Measurements from ENCODE around the gene TPH1.

DNA sequence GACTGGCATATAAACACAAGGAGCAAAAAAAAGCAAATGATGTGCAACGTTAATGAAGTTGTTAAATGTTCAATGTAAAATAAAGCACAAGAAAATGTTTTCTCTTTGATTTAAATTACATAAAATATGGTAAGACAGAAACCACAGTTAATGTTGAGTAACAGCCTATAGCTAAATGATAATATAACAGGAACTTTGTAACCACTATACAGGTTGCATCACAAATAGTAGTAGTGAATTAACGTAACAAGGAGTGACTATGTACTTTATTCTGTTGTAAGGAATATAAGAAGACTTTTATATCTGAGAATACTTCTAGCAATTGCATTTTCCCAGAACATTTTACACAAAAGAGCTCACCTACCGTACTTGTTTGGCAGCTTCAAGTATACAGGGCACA, 42.9 kb upstream of the TPH1 start:
- TF ChIP-seq, protein P1, sequence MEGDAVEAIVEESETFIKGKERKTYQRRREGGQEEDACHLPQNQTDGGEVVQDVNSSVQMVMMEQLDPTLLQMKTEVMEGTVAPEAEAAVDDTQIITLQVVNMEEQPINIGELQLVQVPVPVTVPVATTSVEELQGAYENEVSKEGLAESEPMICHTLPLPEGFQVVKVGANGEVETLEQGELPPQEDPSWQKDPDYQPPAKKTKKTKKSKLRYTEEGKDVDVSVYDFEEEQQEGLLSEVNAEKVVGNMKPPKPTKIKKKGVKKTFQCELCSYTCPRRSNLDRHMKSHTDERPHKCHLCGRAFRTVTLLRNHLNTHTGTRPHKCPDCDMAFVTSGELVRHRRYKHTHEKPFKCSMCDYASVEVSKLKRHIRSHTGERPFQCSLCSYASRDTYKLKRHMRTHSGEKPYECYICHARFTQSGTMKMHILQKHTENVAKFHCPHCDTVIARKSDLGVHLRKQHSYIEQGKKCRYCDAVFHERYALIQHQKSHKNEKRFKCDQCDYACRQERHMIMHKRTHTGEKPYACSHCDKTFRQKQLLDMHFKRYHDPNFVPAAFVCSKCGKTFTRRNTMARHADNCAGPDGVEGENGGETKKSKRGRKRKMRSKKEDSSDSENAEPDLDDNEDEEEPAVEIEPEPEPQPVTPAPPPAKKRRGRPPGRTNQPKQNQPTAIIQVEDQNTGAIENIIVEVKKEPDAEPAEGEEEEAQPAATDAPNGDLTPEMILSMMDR (IDR thresholded peaks at IDR 0.05), result no peak
- TF ChIP-seq POLR2A (IDR thresholded peaks at IDR 0.05), result no peak
